Activated CD8-positive, alpha-beta memory T cell treated with anti-CD3 and anti-CD28 coated beads for 4 hours (primary cell): Measurements from ENCODE around the gene GRK6.

ENCODE experiments used
- DNase-seq, 2 donors: peaks; one replicate each; pipeline ENCODE4 v3.0.0-alpha.2; 2020; ENCODE audit warnings: low read depth in 2 of 2

GRK6 gene

GRCh38 chr5:177425801-177426565, 493 bp upstream of the GRK6 start:
- DNase-seq, result peak; percentile 98 to 99

- no peak for DNase-seq
These were observed 841 bp downstream of the GRK6 start for GRCh38 chr5:177427211-177427822.

GRCh38 chr5:177427919-177428573, 1.6 kb downstream of the GRK6 start:
- DNase-seq, result no peak

GRCh38 chr5:177428574-177429217, 2.2 kb downstream of the GRK6 start:
- no peak for DNase-seq

- peak; percentile 80 to 89 for DNase-seq
These were observed 3.0 kb downstream of the GRK6 start for GRCh38 chr5:177429248-177430040.

GRCh38 chr5:177430140-177430951, 3.9 kb downstream of the GRK6 start:
- DNase-seq, result no peak

- DNase-seq, result no peak
These were observed 4.5 kb downstream of the GRK6 start for GRCh38 chr5:177430972-177431316.

GRCh38 chr5:177431317-177432142, 5.1 kb downstream of the GRK6 start:
- DNase-seq, result peak in 1 of 2 donors; percentile 44

- DNase-seq, result no peak
These were observed 5.8 kb downstream of the GRK6 start for GRCh38 chr5:177432143-177432838.

- DNase-seq, result no peak
These were observed 6.6 kb downstream of the GRK6 start for GRCh38 chr5:177432839-177433657.

GRCh38 chr5:177433658-177434217, 7.3 kb downstream of the GRK6 start:
- DNase-seq, result no peak

GRCh38 chr5:177434437-177434836, 8.0 kb downstream of the GRK6 start:
- peak in 1 of 2 donors; percentile 28 for DNase-seq

- DNase-seq, result no peak
These were observed 8.7 kb downstream of the GRK6 start for GRCh38 chr5:177434942-177435738.

- no peak for DNase-seq
These were observed 9.5 kb downstream of the GRK6 start for GRCh38 chr5:177435847-177436536.

GRCh38 chr5:177437623-177438022, 11.1 kb downstream of the GRK6 start:
- no peak for DNase-seq

GRCh38 chr5:177438468-177438867, 12.0 kb downstream of the GRK6 start:
- no peak for DNase-seq
